OCI-LY3 (cell line): ENCODE results near the gene SWSAP1.

Experiments used
- H2AFZ ChIP-seq: fragments of 200-600, 300-600 bp; shearing (Covaris generic); 2 replicates; pipeline ENCODE4 v1.6.0; 2014; ENCODE audit warnings: antibody characterized with exemption, low read depth, low read length
- H3K27ac ChIP-seq: fragments of 200-600, 300-600 bp; sonication (generic); 2 replicates; pipeline ENCODE4 v1.5.1; 2014; ENCODE audit warnings: mild to moderate bottlenecking, low read length, moderate library complexity, mixed read lengths
- H3K27me3 ChIP-seq: fragments of 200-600, 300-600 bp; sonication (generic); 2 replicates; pipeline ENCODE4 v1.6.1; 2014; ENCODE audit warnings: low read depth, low read length, mixed read lengths
- H3K36me3 ChIP-seq: fragments of 200-600, 300-600 bp; sonication (generic); replicated peaks from 2 replicates; pipeline ENCODE3; 2014; ENCODE audit warnings: low read depth, low read length, mixed read lengths
- H3K4me1 ChIP-seq: fragments of 300-600, 200-600 bp; sonication (generic); 2 replicates; pipeline ENCODE4 v1.6.1; 2014; ENCODE audit warnings: low read length, mixed read lengths
- H3K4me2 ChIP-seq: fragments of 200-600, 300-600 bp; sonication (generic); 2 replicates; pipeline ENCODE4 v1.6.1; 2014; ENCODE audit warnings: low read length, mixed read lengths
- H3K4me3 ChIP-seq: fragments of 300-600, 200-600 bp; sonication (generic); 2 replicates; pipeline ENCODE4 v1.5.1; 2014; ENCODE audit warnings: antibody characterized with exemption, mild to moderate bottlenecking, low read length, moderate library complexity
- H3K79me2 ChIP-seq: fragments of 300-600, 200-600 bp; shearing (Covaris generic); 2 replicates; pipeline ENCODE4 v1.6.1; 2014; ENCODE audit warnings: mild to moderate bottlenecking, low read length, mixed read lengths
- H3K9ac ChIP-seq: fragments of 300-600, 200-600 bp; shearing (Covaris generic); 2 replicates; pipeline ENCODE4 v1.6.0; 2014; ENCODE audit warnings: mild to moderate bottlenecking, low read length, moderate library complexity
- H3K9me3 ChIP-seq: fragments of 200-600, 300-600 bp; shearing (Covaris generic); 2 replicates; pipeline ENCODE4 v1.6.1; 2014; ENCODE audit warnings: low read length, mixed read lengths; ENCODE audit not compliant: insufficient read depth
- H4K20me1 ChIP-seq: fragments of 200-600, 300-600 bp; sonication (generic); 2 replicates; pipeline ENCODE4 v1.6.1; 2016; ENCODE audit warnings: low read length, mixed read lengths; ENCODE audit not compliant: insufficient read depth
- CTCF ChIP-seq: fragments of 200-600, 300-600 bp; sonication (generic); IDR thresholded peaks from 2 replicates; pipeline ENCODE4 v1.5.1; 2014; ENCODE audit warnings: antibody characterized with exemption, low read length, low read depth
- EZH2phosphoT487 ChIP-seq: fragments of 200-600 bp; shearing (Covaris generic); IDR thresholded peaks from 2 replicates; pipeline ENCODE4 v1.6.1; 2018; ENCODE audit warnings: antibody characterized with exemption, mixed run types, low read depth

The SWSAP1 gene

GRCh38 chr19:11363881-11364280 is 10.6 kb upstream of the SWSAP1 start:
- Histone ChIP-seq H3K27me3 (no peaks in the 10 kb centered on the region), H3K9me3 (no peaks in the 10 kb centered on the region), H3K4me1 (no peaks in the 10 kb centered on the region), H2AFZ (no peak overlapping the region), H3K4me2 (no peak overlapping the region), H3K4me3 (no peak overlapping the region), H3K9ac (no peak overlapping the region), H3K27ac (no peak overlapping the region), H4K20me1 (no peaks in the 10 kb centered on the region), H3K36me3 (no peaks in the 10 kb centered on the region), H3K79me2 (no peaks in the 10 kb centered on the region)
- no peak for TF ChIP-seq EZH2phosphoT487
- TF ChIP-seq CTCF = no peak

GRCh38 chr19:11364296-11364904 is 10.1 kb upstream of the SWSAP1 start:
- Histone ChIP-seq H3K9ac (no peak overlapping the region), H4K20me1 (0 out of 2 replicates have a peak, but pooled peaks cover under 1% of the 10 kb centered on the region), H3K36me3 (no peaks in the 10 kb centered on the region), H3K27ac (no peak overlapping the region), H3K79me2 (no peaks in the 10 kb centered on the region), H3K9me3 (no peaks in the 10 kb centered on the region), H3K4me1 (no peaks in the 10 kb centered on the region), H3K27me3 (no peaks in the 10 kb centered on the region), H2AFZ (no peak overlapping the region), H3K4me2 (no peak overlapping the region), H3K4me3 (no peak overlapping the region)
- no peak for TF ChIP-seq EZH2phosphoT487
- no peak for TF ChIP-seq CTCF

GRCh38 chr19:11364935-11365334 is 9.5 kb upstream of the SWSAP1 start:
- no peak overlapping the region for H3K9ac ChIP-seq
- H3K4me3 ChIP-seq = no peak overlapping the region
- no peaks in the 10 kb centered on the region for H3K36me3 ChIP-seq
- no peaks in the 10 kb centered on the region for H3K79me2 ChIP-seq
- no peak overlapping the region for H3K4me2 ChIP-seq
- TF ChIP-seq CTCF = no peak
- no peak for TF ChIP-seq EZH2phosphoT487
- no peak overlapping the region for H3K27ac ChIP-seq
- H3K27me3 ChIP-seq = no peaks in the 10 kb centered on the region
- no peaks in the 10 kb centered on the region for H3K9me3 ChIP-seq
- H2AFZ ChIP-seq = no peak overlapping the region
- 0 out of 2 replicates have a peak, but pooled peaks cover 4% of the 10 kb centered on the region for H4K20me1 ChIP-seq
- H3K4me1 ChIP-seq = no peaks in the 10 kb centered on the region

- Histone ChIP-seq H3K4me2 (no peak overlapping the region), H3K9ac (no peak overlapping the region), H3K9me3 (no peaks in the 10 kb centered on the region), H3K4me3 (no peak overlapping the region), H4K20me1 (0 out of 2 replicates have a peak, but pooled peaks cover 4% of the 10 kb centered on the region), H3K27me3 (no peaks in the 10 kb centered on the region), H3K36me3 (no peaks in the 10 kb centered on the region), H3K27ac (no peak overlapping the region), H2AFZ (no peak overlapping the region), H3K79me2 (no peaks in the 10 kb centered on the region), H3K4me1 (no peaks in the 10 kb centered on the region)
- TF ChIP-seq EZH2phosphoT487 (no peak), CTCF (no peak)
These were observed 8.8 kb upstream of the SWSAP1 start for GRCh38 chr19:11365557-11366117.
